Tibial artery (tissue), 4 donors: ENCODE results near the gene PAX2.

Experiments used
- DNase-seq, 2 donors: peaks; one replicate each; pipeline ENCODE4 v3.0.0-alpha.2; 2019
- H3K27ac ChIP-seq, 2 donors: fragments of 200-600 bp; sonication (generic) in 1 of 2; 1 replicate in 1 of 2; 2 replicates in 1 of 2; pipeline ENCODE4 v1.5.1; 2018 to 2019; ENCODE audit warnings: mild to moderate bottlenecking in 1 of 2
- H3K27me3 ChIP-seq, 2 donors: fragments of 200-600 bp; sonication (generic) in 1 of 2; one replicate each; pipeline versions ENCODE4 v1.5.1 to v1.6.0; 2016 to 2019
- H3K36me3 ChIP-seq, 3 donors: fragments of 200-600 bp; sonication (generic) in 2 of 3; one replicate each; pipeline ENCODE4 v1.5.1; 2016 to 2019; ENCODE audit warnings: mild to moderate bottlenecking in 2 of 3
- H3K4me1 ChIP-seq, 4 donors: fragments of 200-600 bp; sonication (generic) in 2 of 4; 1 replicate in 3 of 4; 2 replicates in 1 of 4; pipeline ENCODE4 v1.5.1; 2016 to 2019
- H3K4me3 ChIP-seq, 2 donors: fragments of 200-600 bp; sonication (generic) in 1 of 2; 1 replicate in 1 of 2; 2 replicates in 1 of 2; pipeline ENCODE4 v1.5.1; 2018 to 2019; ENCODE audit warnings: mild to moderate bottlenecking in 2 of 2
- H3K9me3 ChIP-seq, 3 donors: fragments of 200-600 bp; sonication (generic) in 1 of 3; one replicate each; pipeline ENCODE4 v1.5.1; 2016 to 2019
- intact Hi-C: fragments of 100-400 bp; cut with DNase I; formaldehyde crosslinking; loops from one replicate; pipeline ENCODE4 v1.15.0; 2023; ENCODE audit warnings: low total_unique reads
- TF ChIP-seq, protein P1 (sequence below), 2 experiments: fragments of 200-600 bp in 1 of 2; fragments of 450-650 bp in 1 of 2; IDR thresholded peaks; one replicate each; pipeline ENCODE4 v1.5.1; 2017 to 2019; ENCODE audit warnings: antibody characterized with exemption in 2 of 2, mild to moderate bottlenecking in 1 of 2, moderate library complexity in 1 of 2

PAX2 gene

DNA sequence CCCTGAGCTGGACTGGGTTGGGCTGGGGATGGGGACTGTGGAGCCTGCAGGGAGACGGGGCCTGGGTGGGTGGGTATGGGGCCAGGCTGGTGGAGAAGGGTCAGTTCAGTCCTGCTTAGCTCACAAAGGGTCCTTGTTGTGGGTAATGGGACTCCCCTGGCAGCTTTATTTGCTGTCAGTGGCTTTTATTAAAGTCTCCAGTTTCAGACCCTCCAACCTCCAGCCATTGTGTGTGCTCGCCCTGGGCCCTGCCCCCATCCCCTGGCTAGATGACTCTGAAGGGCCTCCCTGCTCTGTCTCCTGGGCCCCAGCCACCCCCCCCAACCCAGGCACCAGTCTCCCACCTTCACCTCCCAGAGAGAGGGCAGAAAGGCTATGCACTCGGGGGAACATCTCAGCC lies 123.0 kb downstream of the PAX2 start:
- H3K36me3 ChIP-seq = no peaks in the 10 kb centered on the region
- H3K4me3 ChIP-seq = no peak overlapping the region
- H3K4me1 ChIP-seq = peaks cover 0 to 8% (median 3%) of the 10 kb centered on the region in 4 donors
- no peaks in the 10 kb centered on the region for H3K9me3 ChIP-seq
- no peak overlapping the region for H3K27ac ChIP-seq
- TF ChIP-seq, protein P1, sequence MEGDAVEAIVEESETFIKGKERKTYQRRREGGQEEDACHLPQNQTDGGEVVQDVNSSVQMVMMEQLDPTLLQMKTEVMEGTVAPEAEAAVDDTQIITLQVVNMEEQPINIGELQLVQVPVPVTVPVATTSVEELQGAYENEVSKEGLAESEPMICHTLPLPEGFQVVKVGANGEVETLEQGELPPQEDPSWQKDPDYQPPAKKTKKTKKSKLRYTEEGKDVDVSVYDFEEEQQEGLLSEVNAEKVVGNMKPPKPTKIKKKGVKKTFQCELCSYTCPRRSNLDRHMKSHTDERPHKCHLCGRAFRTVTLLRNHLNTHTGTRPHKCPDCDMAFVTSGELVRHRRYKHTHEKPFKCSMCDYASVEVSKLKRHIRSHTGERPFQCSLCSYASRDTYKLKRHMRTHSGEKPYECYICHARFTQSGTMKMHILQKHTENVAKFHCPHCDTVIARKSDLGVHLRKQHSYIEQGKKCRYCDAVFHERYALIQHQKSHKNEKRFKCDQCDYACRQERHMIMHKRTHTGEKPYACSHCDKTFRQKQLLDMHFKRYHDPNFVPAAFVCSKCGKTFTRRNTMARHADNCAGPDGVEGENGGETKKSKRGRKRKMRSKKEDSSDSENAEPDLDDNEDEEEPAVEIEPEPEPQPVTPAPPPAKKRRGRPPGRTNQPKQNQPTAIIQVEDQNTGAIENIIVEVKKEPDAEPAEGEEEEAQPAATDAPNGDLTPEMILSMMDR (IDR thresholded peaks at IDR 0.05) = no peak
- peaks cover 0 to 72% of the 10 kb centered on the region in 2 donors for H3K27me3 ChIP-seq
- DNase-seq = no peak
- intact Hi-C loops = no loop called here

DNA sequence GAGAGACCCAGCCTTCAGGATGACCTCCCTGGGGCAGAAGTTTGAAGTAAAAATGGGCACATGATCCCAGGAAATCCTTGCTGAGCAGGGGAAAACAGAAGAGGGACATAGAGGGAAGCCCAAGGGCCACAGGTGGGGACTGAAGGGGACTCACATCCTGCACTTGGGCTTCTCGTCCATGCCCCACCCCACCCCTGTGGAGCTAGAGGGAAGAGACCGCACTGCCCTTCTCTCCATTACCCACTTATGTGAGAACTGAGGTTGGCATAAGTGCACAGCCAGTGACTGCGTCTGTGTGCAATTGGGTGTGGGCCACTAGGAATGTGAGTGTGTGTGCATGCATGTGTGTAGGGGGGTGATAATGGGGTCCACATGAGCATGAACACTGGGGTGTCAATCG lies 124.0 kb downstream of the PAX2 start:
- no peak overlapping the region for H3K27ac ChIP-seq
- no peaks in the 10 kb centered on the region for H3K9me3 ChIP-seq
- TF ChIP-seq, protein P1 (IDR thresholded peaks at IDR 0.05) = no peak
- no peak for DNase-seq
- intact Hi-C loops = no loop called here
- peaks cover 0 to 72% of the 10 kb centered on the region in 2 donors for H3K27me3 ChIP-seq
- H3K36me3 ChIP-seq = no peaks in the 10 kb centered on the region
- H3K4me3 ChIP-seq = no peak overlapping the region
- H3K4me1 ChIP-seq = peaks cover 0 to 8% (median 3%) of the 10 kb centered on the region in 4 donors

DNA sequence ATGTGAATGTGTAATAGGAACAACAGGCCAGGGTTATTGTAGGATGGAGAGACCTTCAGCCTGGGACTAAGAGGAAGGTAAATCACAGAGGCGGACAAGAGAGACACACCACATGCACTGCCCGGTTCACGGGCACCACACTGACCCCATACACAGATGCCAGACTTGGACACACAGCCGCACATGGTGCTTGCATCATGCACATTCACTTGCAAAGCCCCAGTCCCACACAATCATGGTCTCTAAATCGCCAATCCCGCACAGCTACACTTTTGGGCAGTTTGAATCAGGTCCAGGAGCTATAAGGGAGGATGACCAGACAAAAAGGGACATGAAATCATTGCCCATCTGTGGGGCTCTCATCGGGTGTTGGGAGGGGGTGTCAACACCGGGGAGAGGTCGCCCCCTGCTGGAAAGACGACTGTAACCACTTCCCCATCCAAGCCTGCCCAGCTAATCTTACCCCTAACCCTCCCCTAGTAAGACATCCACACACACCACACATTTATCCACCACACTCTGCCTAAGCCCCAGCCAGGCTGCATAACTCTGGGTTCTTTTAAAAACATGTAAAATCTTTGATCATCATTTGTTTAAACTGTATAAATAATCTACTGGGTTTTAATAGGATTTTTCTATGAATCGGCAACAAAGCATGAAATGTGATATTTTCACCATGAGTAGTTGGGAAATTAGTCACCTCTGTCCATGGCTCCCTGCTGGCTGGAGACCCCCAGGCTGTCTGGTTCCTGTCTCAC lies 126.8 kb downstream of the PAX2 start:
- intact Hi-C loops = no loop called here
- Histone ChIP-seq H3K27me3 (peaks cover 0 to 71% of the 10 kb centered on the region in 2 donors), H3K9me3 (no peaks in the 10 kb centered on the region), H3K27ac (no peak overlapping the region), H3K4me3 (no peak overlapping the region), H3K4me1 (no peaks in the 10 kb centered on the region), H3K36me3 (no peaks in the 10 kb centered on the region)
- TF ChIP-seq, protein P1 (IDR thresholded peaks at IDR 0.05) = peak in 1 of 2 experiments; percentile 15
- DNase-seq = no peak

DNA sequence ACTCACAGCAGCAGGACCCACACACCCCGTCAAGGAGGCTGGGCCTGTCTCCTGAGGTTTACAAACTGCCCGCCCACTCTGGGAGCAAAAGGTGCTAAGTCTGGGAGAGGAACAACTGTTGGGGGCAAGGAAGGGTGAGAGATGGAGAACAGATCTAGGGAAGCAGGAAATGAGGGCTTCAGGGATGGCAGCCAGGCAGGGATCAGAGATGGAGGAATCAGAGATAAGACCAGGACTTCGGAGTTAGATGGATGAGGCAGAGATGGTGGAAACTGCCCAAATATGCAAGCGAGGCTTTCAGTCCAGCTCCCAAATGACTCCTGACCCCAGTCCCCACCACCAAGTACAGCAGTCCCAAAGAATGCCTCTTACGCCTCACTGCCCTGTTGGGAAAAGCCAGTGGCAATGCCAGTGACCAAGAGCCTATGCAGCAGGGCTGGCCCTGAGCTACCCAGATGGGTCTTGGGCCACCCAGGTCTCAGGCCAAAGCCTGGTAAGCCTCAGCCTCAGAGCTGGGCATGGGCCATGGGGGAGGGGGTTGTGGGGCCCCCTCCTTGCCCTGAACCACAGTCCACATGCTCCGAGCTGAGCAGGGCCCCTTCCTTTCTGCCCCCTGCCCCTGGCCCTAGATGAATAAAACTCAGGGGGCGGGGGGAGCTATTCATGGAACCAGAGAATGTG lies 127.9 kb downstream of the PAX2 start:
- no peak for DNase-seq
- TF ChIP-seq, protein P1 (IDR thresholded peaks at IDR 0.05) = no peak
- H3K27ac ChIP-seq = no peak overlapping the region

DNA sequence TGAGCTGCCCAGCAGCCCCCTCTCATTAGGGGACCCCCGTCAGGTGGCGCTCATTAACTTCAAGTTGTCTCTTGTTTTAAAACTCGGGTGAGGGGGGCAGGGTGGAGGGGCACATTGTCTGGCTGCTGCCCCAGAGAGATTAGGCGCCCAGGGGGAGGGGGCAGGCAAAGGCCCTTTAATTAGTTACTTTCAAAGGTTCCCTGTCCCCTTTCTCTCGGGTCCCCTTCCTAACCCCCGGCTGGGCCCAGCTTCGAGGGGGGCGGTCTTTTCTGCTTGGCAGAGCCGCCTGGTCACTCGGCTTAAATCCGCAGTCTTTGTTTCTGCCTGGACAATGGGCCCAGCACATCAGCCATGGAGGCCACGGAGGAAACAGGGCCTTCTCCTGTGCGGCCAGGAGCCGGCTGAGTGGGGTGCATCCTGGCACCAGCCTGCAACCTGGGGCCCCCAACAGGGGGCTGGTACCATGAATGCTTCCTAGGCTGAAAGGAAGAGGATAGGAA lies 128.5 kb downstream of the PAX2 start:
- TF ChIP-seq, protein P1 (IDR thresholded peaks at IDR 0.05) = no peak
- intact Hi-C loops = no loop called here
- Histone ChIP-seq H3K4me1 (no peaks in the 10 kb centered on the region), H3K27me3 (peaks cover 0 to 67% of the 10 kb centered on the region in 2 donors), H3K27ac (no peak overlapping the region), H3K9me3 (no peaks in the 10 kb centered on the region), H3K36me3 (no peaks in the 10 kb centered on the region), H3K4me3 (no peak overlapping the region)
- DNase-seq = no peak

More for the DNA sequence above, 127.9 kb downstream of the PAX2 start:
- Histone ChIP-seq H3K4me1 (no peaks in the 10 kb centered on the region), H3K27me3 (peaks cover 0 to 69% of the 10 kb centered on the region in 2 donors), H3K4me3 (no peak overlapping the region), H3K9me3 (no peaks in the 10 kb centered on the region), H3K36me3 (no peaks in the 10 kb centered on the region)
- intact Hi-C loops = no loop called here
